ENCODE measurements around the gene DDB1.

Gene DDB1

GRCh38 chr11:61309739-61310138, 23.2 kb downstream of the DDB1 start:
- H3K9me2 ChIP-seq (ENCODE audit: low read depth, low read length) = no peaks in the 10 kb centered on the region
- H3K4me1 ChIP-seq (ENCODE audit: insufficient read depth, low read length, severe bottlenecking) = no peaks in the 10 kb centered on the region
- no peak overlapping the region for H3K9ac ChIP-seq (ENCODE audit: low read length)
- H3K4me3 ChIP-seq (ENCODE audit: low read depth, low read length, poor library complexity, severe bottlenecking) = no peak overlapping the region
- no peak overlapping the region for H2AFZ ChIP-seq (ENCODE audit: low read length)
- no peaks in the 10 kb centered on the region for H4K20me1 ChIP-seq (ENCODE audit: insufficient read depth, low read length)
- no peaks in the 10 kb centered on the region for H3K27me3 ChIP-seq (ENCODE audit: insufficient read depth, low read length)
- H3K27ac ChIP-seq (ENCODE audit: low read depth, low read length, poor library complexity, severe bottlenecking) = no peak overlapping the region
- TF ChIP-seq CTCF (IDR thresholded peaks at IDR 0.05; ENCODE audit: low read length) (no peak), EZH2 (IDR thresholded peaks at IDR 0.05; ENCODE audit: borderline replicate concordance, low read length) (no peak)
- H3K9me3 ChIP-seq (ENCODE audit: low read length) = no peaks in the 10 kb centered on the region
- no peaks in the 10 kb centered on the region for H3F3A ChIP-seq (ENCODE audit: insufficient read depth, low read length)
- peaks cover 96% of the 10 kb centered on the region for H3K36me3 ChIP-seq (ENCODE audit: insufficient read depth, low read length)
- H3K4me2 ChIP-seq (ENCODE audit: low read length) = no peak overlapping the region
- H3K79me2 ChIP-seq (ENCODE audit: insufficient read depth, low read length) = no peaks in the 10 kb centered on the region

- Histone ChIP-seq H3K79me2 (ENCODE audit: insufficient read depth, low read length) (no peaks in the 10 kb centered on the region), H3F3A (ENCODE audit: insufficient read depth, low read length) (no peaks in the 10 kb centered on the region), H3K4me2 (ENCODE audit: low read length) (no peak overlapping the region), H3K4me1 (ENCODE audit: insufficient read depth, low read length, severe bottlenecking) (no peaks in the 10 kb centered on the region), H3K36me3 (ENCODE audit: insufficient read depth, low read length) (peaks cover 96% of the 10 kb centered on the region), H3K9me2 (ENCODE audit: low read depth, low read length) (no peaks in the 10 kb centered on the region), H3K27me3 (ENCODE audit: insufficient read depth, low read length) (no peaks in the 10 kb centered on the region), H3K4me3 (ENCODE audit: low read depth, low read length, poor library complexity, severe bottlenecking) (no peak overlapping the region), H4K20me1 (ENCODE audit: insufficient read depth, low read length) (no peaks in the 10 kb centered on the region), H3K9ac (ENCODE audit: low read length) (no peak overlapping the region), H3K9me3 (ENCODE audit: low read length) (no peaks in the 10 kb centered on the region), H2AFZ (ENCODE audit: low read length) (no peak overlapping the region), H3K27ac (ENCODE audit: low read depth, low read length, poor library complexity, severe bottlenecking) (no peak overlapping the region)
- TF ChIP-seq EZH2 (IDR thresholded peaks at IDR 0.05; ENCODE audit: borderline replicate concordance, low read length) (no peak), CTCF (IDR thresholded peaks at IDR 0.05; ENCODE audit: low read length) (no peak)
These were observed 23.8 kb downstream of the DDB1 start for GRCh38 chr11:61309141-61309540.

- Histone ChIP-seq H3K9me2 (ENCODE audit: low read depth, low read length) (no peaks in the 10 kb centered on the region), H4K20me1 (ENCODE audit: insufficient read depth, low read length) (no peaks in the 10 kb centered on the region), H3K9ac (ENCODE audit: low read length) (no peak overlapping the region), H3K4me3 (ENCODE audit: low read depth, low read length, poor library complexity, severe bottlenecking) (no peak overlapping the region), H3K36me3 (ENCODE audit: insufficient read depth, low read length) (peaks cover 100% of the 10 kb centered on the region), H2AFZ (ENCODE audit: low read length) (no peak overlapping the region), H3K4me1 (ENCODE audit: insufficient read depth, low read length, severe bottlenecking) (no peaks in the 10 kb centered on the region), H3K4me2 (ENCODE audit: low read length) (no peak overlapping the region), H3F3A (ENCODE audit: insufficient read depth, low read length) (no peaks in the 10 kb centered on the region), H3K27me3 (ENCODE audit: insufficient read depth, low read length) (no peaks in the 10 kb centered on the region), H3K9me3 (ENCODE audit: low read length) (no peaks in the 10 kb centered on the region), H3K27ac (ENCODE audit: low read depth, low read length, poor library complexity, severe bottlenecking) (no peak overlapping the region), H3K79me2 (ENCODE audit: insufficient read depth, low read length) (no peaks in the 10 kb centered on the region)
- TF ChIP-seq CTCF (IDR thresholded peaks at IDR 0.05; ENCODE audit: low read length) = no peak
- TF ChIP-seq EZH2 (IDR thresholded peaks at IDR 0.05; ENCODE audit: borderline replicate concordance, low read length) = no peak
These were observed 25.6 kb downstream of the DDB1 start for GRCh38 chr11:61307354-61307753.

Data from OCI-LY1 (cell line).